Vagina (tissue), 2 donors: ENCODE measurements around the gene KIAA0232. TPM values are rescaled to one million over a fixed set of nuclear protein-coding genes. Genes with fewer than 3 reads are reported as not detected.

ENCODE experiments used
- DNase-seq, 2 donors: peaks; one replicate each; pipeline ENCODE4 v3.0.0-alpha.2; 2017; ENCODE audit errors: extremely low spot score in 2 of 2
- H3K27ac ChIP-seq: fragments of 200-600 bp; sonication (generic); one replicate; pipeline ENCODE4 v1.5.1; 2019
- H3K27me3 ChIP-seq: fragments of 200-600 bp; sonication (generic); one replicate; pipeline ENCODE4 v1.5.1; 2019
- H3K36me3 ChIP-seq, 2 donors: fragments of 200-600 bp; sonication (generic); one replicate each; pipeline ENCODE4 v1.5.1; 2017 to 2019
- H3K4me1 ChIP-seq: fragments of 200-600 bp; sonication (generic); one replicate; pipeline ENCODE4 v1.5.1; 2019
- H3K4me3 ChIP-seq, 2 donors: fragments of 200-600 bp; sonication (generic); 1 replicate in 1 of 2; 2 replicates in 1 of 2; pipeline ENCODE4 v1.5.1; 2016 to 2019
- H3K9me3 ChIP-seq: fragments of 200-600 bp; sonication (generic); one replicate; pipeline ENCODE4 v1.5.1; 2019
- CTCF ChIP-seq, 3 experiments: fragments of 450-650 bp in 2 of 3; fragments of 200-600 bp in 1 of 3; sonication (generic) in 1 of 3; IDR thresholded peaks; one replicate each; pipeline ENCODE4 v1.5.1; 2017 to 2019; ENCODE audit warnings: antibody characterized with exemption in 3 of 3, mild to moderate bottlenecking in 2 of 3, moderate library complexity in 2 of 3
- POLR2A ChIP-seq, 2 donors: fragments of 450-650 bp; IDR thresholded peaks; one replicate each; pipeline ENCODE4 v1.6.1; 2017; ENCODE audit warnings: antibody characterized with exemption in 2 of 2, mild to moderate bottlenecking in 2 of 2, moderate library complexity in 2 of 2
- POLR2AphosphoS5 ChIP-seq, 2 donors: sonication (generic); formaldehyde crosslinking; IDR thresholded peaks; one replicate each; pipeline ENCODE4 v1.9.0; 2017; ENCODE audit warnings: antibody characterized with exemption in 2 of 2, mild to moderate bottlenecking in 2 of 2, low read depth in 1 of 2; ENCODE audit not compliant: insufficient read depth in 1 of 2
- intact Hi-C: fragments of 100-400 bp; cut with DNase I; formaldehyde crosslinking; loops from one replicate; pipeline ENCODE4 v1.15.1; 2023
- total RNA-seq: library from RNA; depleted of rRNA; stranded (reverse); fragments of >200 nt; gene quantifications from one replicate; pipeline ENCODE4 v1.2.3, GENCODE V29; 2016

The KIAA0232 gene
- total RNA-seq, 1 donor from 2014 or later: 29.0 TPM

- Histone ChIP-seq H3K27ac (no peak overlapping the region), H3K4me3 (no peak overlapping the region), H3K9me3 (no peaks in the 10 kb centered on the region), H3K4me1 (peaks cover 40% of the 10 kb centered on the region), H3K27me3 (no peaks in the 10 kb centered on the region), H3K36me3 (no peaks in the 10 kb centered on the region)
- intact Hi-C loops: no loop called here
- no peak for TF ChIP-seq POLR2A (IDR thresholded peaks at IDR 0.05)
- no peak for TF ChIP-seq POLR2AphosphoS5 (IDR thresholded peaks at IDR 0.05; ENCODE audit: insufficient read depth in 1 of 2, low read depth in 1 of 2)
- DNase-seq: no peak
Observed at GRCh38 chr4:6803246-6803645, 20.7 kb downstream of the KIAA0232 start.

DNA sequence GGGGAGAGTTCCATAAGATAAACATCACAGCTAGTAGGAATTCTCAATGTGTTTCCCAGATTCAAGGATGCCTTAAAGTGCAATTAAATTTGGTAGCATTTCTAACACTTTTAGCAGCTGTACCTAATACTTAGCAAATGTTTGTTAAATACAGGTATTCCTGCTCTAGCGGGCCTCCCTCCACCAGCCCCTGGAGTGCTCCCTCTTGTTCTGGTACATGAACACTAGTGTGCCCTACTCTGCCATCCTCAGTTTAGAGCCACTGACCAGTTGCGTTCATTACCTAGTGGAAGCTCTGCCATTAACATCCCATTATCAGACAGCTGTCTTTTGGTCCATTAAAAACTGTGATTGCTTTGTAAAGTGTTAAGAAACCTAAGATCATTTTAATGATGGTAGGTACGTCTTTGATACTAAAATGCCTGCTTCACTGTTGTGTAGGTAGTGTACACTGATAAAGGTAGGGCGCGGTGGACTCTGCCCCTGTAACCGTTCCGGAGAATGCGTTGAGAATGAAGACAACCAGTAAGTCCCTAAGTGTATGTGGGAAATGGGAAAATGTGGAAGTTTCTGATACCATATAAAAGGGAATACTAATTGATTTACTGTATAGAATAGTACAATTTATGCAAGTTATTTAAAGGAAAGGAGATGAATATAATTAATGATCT lies 21.7 kb downstream of the KIAA0232 start:
- TF ChIP-seq POLR2A (IDR thresholded peaks at IDR 0.05) (no peak), CTCF (IDR thresholded peaks at IDR 0.05) (no peak), POLR2AphosphoS5 (IDR thresholded peaks at IDR 0.05; ENCODE audit: insufficient read depth in 1 of 2, low read depth in 1 of 2) (no peak)
- no peak for DNase-seq
- no peak overlapping the region for H3K27ac ChIP-seq
- H3K27me3 ChIP-seq: no peaks in the 10 kb centered on the region
- intact Hi-C loops: no loop called here
- no peaks in the 10 kb centered on the region for H3K9me3 ChIP-seq
- H3K4me1 ChIP-seq: peaks cover 44% of the 10 kb centered on the region
- no peak overlapping the region for H3K4me3 ChIP-seq
- H3K36me3 ChIP-seq: no peaks in the 10 kb centered on the region

DNA sequence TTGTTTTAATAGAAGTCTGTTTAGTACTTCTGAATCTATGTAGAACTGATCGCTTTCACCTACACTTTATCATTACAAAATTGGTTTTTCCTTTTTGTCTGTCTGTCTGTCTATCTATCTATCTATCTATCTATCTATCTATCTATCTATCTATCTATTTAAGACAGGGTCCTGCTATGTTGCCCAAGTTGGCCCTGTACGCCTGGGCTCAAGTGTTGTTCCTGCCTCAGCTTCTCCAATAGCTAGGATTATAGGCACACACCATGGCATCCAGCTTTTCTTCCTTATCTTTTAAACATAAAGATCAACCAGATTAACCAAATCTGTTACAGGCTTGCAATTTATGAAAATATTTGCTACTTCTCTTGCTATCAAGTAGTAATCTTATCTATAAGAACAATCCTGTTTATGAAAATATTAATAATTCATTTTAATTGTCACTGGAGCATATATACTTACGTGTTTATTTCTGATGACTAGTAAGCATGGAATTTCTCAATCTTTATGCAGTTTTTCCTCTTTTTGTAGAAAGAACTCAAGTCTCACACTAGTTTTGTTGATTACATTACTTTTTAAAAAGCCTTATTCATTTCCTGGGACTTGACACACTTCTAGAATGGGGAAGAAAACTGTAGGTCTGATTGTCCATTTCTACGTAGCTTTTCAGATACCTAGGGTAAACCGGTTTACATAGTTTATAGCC lies 24.5 kb downstream of the KIAA0232 start:
- no peaks in the 10 kb centered on the region for H3K27me3 ChIP-seq
- H3K4me3 ChIP-seq: no peak overlapping the region
- no peak for DNase-seq
- no peak for TF ChIP-seq POLR2AphosphoS5 (IDR thresholded peaks at IDR 0.05; ENCODE audit: insufficient read depth in 1 of 2, low read depth in 1 of 2)
- TF ChIP-seq CTCF (IDR thresholded peaks at IDR 0.05): no peak
- TF ChIP-seq POLR2A (IDR thresholded peaks at IDR 0.05): no peak
- no peak overlapping the region for H3K27ac ChIP-seq
- intact Hi-C loops: no loop called here
- no peaks in the 10 kb centered on the region for H3K9me3 ChIP-seq
- no peaks in the 10 kb centered on the region for H3K36me3 ChIP-seq
- peaks cover 40% of the 10 kb centered on the region for H3K4me1 ChIP-seq

DNA sequence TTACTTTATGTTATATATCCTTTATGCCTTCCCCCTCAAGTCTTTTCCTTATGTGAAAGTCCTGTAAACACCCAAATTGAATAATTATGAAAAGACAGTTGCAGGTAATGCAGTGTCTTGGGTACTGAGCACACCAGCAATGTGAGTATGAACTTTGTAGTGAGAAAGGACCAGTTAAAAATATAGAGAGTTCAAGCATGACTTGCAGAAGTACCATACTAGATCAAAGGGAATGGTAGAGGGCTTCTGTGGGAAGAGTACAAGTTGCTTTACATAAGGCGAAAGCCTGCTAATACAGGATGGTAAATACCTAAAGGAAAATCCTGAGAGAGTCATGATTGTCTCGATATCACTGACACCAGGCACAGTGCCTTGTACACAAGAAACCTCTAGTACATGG lies 25.7 kb downstream of the KIAA0232 start:
- Histone ChIP-seq H3K27me3 (no peaks in the 10 kb centered on the region), H3K36me3 (no peaks in the 10 kb centered on the region), H3K27ac (no peak overlapping the region), H3K4me1 (peaks cover 29% of the 10 kb centered on the region), H3K9me3 (no peaks in the 10 kb centered on the region), H3K4me3 (no peak overlapping the region)
- DNase-seq: no peak
- TF ChIP-seq POLR2A (IDR thresholded peaks at IDR 0.05): no peak
- intact Hi-C loops: no loop called here

DNA sequence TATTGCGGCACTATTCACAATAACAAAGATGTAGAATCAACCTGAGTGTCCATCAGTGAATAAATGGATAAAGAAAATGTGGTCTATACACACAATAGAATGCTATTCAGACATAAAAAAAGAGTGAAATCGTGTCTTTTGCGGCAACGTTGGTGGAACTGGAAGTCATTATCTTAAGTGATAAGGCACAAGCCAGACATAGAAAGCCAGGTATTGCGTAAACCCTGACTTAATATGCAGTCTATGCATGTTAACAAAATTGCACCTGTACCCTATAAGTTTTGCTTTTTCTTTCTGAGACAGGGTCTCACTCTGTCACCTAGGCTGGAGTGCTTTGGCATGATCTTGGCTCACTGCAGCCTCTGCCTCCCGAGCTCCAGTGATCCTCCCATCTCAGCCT lies 28.6 kb downstream of the KIAA0232 start:
- H3K4me3 ChIP-seq: no peak overlapping the region
- H3K27ac ChIP-seq: no peak overlapping the region
- DNase-seq: no peak
- H3K4me1 ChIP-seq: peaks cover 29% of the 10 kb centered on the region
- H3K27me3 ChIP-seq: no peaks in the 10 kb centered on the region
- no peak for TF ChIP-seq POLR2A (IDR thresholded peaks at IDR 0.05)
- TF ChIP-seq POLR2AphosphoS5 (IDR thresholded peaks at IDR 0.05; ENCODE audit: insufficient read depth in 1 of 2, low read depth in 1 of 2): no peak
- TF ChIP-seq CTCF (IDR thresholded peaks at IDR 0.05): no peak
- H3K36me3 ChIP-seq: no peaks in the 10 kb centered on the region
- H3K9me3 ChIP-seq: no peaks in the 10 kb centered on the region
- intact Hi-C loops: no loop called here

- H3K27me3 ChIP-seq: no peaks in the 10 kb centered on the region
- intact Hi-C loops: no loop called here
- peaks cover 19% of the 10 kb centered on the region for H3K4me1 ChIP-seq
- no peaks in the 10 kb centered on the region for H3K9me3 ChIP-seq
- H3K4me3 ChIP-seq: no peak overlapping the region
- H3K27ac ChIP-seq: no peak overlapping the region
- H3K36me3 ChIP-seq: no peaks in the 10 kb centered on the region
- no peak for DNase-seq
- no peak for TF ChIP-seq POLR2AphosphoS5 (IDR thresholded peaks at IDR 0.05; ENCODE audit: insufficient read depth in 1 of 2, low read depth in 1 of 2)
- TF ChIP-seq CTCF (IDR thresholded peaks at IDR 0.05): no peak
- TF ChIP-seq POLR2A (IDR thresholded peaks at IDR 0.05): no peak
Observed at GRCh38 chr4:6812766-6813165, 30.2 kb downstream of the KIAA0232 start.
